SU-DHL-6 (cell line): ENCODE measurements around the gene ZNF100.

Experiments
- CTCF ChIP-seq: fragments of 200-600 bp; sonication (generic); IDR thresholded peaks from one replicate; pipeline ENCODE4 v1.5.1; 2017; ENCODE audit warnings: antibody characterized with exemption, mild to moderate bottlenecking, low read length, moderate library complexity; ENCODE audit not compliant: insufficient read depth, poor library complexity, severe bottlenecking
- EZH2phosphoT487 ChIP-seq: fragments of 200-600 bp; sonication (generic), shearing (Covaris generic); conservative IDR thresholded peaks from 2 replicates; pipeline ENCODE4 v1.6.1; 2018; ENCODE audit warnings: mild to moderate bottlenecking, antibody characterized with exemption, low read length, moderate library complexity, mixed read lengths

- TF ChIP-seq CTCF (no peak), EZH2phosphoT487 (no peak)
Observed at GRCh38 chr19:21691661-21692060, 75.7 kb downstream of the ZNF100 start.
